ENCODE measurements around the gene SORL1.

DNA sequence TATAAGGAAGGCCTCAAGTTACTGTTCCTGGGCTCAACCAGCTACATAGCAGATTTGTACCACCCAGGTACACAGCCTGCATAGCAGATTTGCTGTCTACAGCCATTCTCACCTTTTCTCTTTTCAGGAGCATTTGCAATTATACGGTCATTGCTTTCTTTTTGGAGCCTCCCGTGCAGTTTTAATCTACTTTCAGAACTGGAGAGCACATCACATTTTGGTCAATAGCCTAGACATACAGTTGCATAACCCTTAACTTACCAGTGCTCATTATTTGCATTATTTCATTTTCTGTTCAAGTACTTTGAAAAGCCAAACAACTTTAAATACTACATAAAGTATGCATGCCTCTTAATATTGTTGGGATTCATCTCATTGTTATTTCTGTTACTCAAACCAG is 151.2 kb downstream of the SORL1 start:
- TF ChIP-seq EP300 (IDR thresholded peaks at IDR 0.05) (no peak), CTCF (IDR thresholded peaks at IDR 0.05) (no peak), POLR2AphosphoS5 (IDR thresholded peaks at IDR 0.05) (no peak), POLR2A (IDR thresholded peaks at IDR 0.05; ENCODE audit: low read depth) (no peak)
